ENCODE data around the gene WNT2. TPM values are rescaled to one million over a fixed set of nuclear protein-coding genes. Genes with fewer than 3 reads are reported as not detected.

WNT2 gene
- total and polyA plus RNA-seq, 10 of the 15 experiments (the other 5 are each of a cell fraction or from before 2014, with no cell fraction given), result 0.07 to 0.34 (median 0.19) TPM

GRCh38 chr7:117271566-117271965 lies 51.3 kb downstream of the WNT2 start:
- no peak overlapping the region for H3K4me3 ChIP-seq
- ChIA-PET CTCF (no interaction called here), RAD21 (ENCODE audit: unreplicated experiment) (no interaction called here), SMC1A (ENCODE audit: uncharacterized antibody, unreplicated experiment) (interaction anchor here (1.4 kb wide), 1 partner anchor 22 kb away, joined by 3 read pairs; no protein-coding TSS in a partner anchor), POLR2A (no interaction called here)
- H3K9ac ChIP-seq (ENCODE audit: control insufficient read depth, insufficient read depth, low read length), result no peak overlapping the region
- no TSS peak for BruUV-seq (replicated peaks)
- DNase-seq (ENCODE audit: low read depth, low spot score), result no peak
- H3K4me2 ChIP-seq (ENCODE audit: control insufficient read depth, insufficient read depth), result no peak overlapping the region
- intact Hi-C loops (cut with micrococcal nuclease; ENCODE audit: unreplicated experiment) (no loop called here), in situ Hi-C loops (cut with MboI) (no loop called here)
- no peak for FAIRE-seq
- 31% methylated on average over 3 of the region's 3 CpGs for WGBS (ENCODE audit: insufficient coverage, insufficient replicate concordance, low lambda C conversion rate, missing lambda C conversion rate)
- H4K20me1 ChIP-seq (ENCODE audit: control insufficient read depth, insufficient read depth), result no peaks in the 10 kb centered on the region
- no peak overlapping the region for H3K27ac ChIP-seq (ENCODE audit: control insufficient read depth, insufficient read depth)
- ATAC-seq, result no peak
- no peaks in the 10 kb centered on the region for H3K79me2 ChIP-seq (ENCODE audit: control insufficient read depth, insufficient read depth, low read length)
- no peaks in the 10 kb centered on the region for H3K27me3 ChIP-seq (replicated peaks in 1 of 2; ENCODE audit: control insufficient read depth in 2 of 2, insufficient read depth in 2 of 2, low read length in 1 of 2)
- H2AFZ ChIP-seq (ENCODE audit: control insufficient read depth, low read depth, low read length), result no peak overlapping the region
- H3K36me3 ChIP-seq (ENCODE audit: control insufficient read depth in 2 of 2, insufficient read depth in 2 of 2, low read length in 1 of 2), result no peaks in the 10 kb centered on the region
- no peaks in the 10 kb centered on the region for H3K4me1 ChIP-seq (ENCODE audit: control insufficient read depth, insufficient read depth, low read length)
- no peaks in the 10 kb centered on the region; the same call in 2 of the 3 replicates for H3K9me3 ChIP-seq (replicated peaks; ENCODE audit: control insufficient read depth, insufficient read depth, low read length)
- TF ChIP-seq GATAD2B (conservative IDR thresholded peaks at IDR 0.05; ENCODE audit: low read depth) (no peak), RB1 (IDR thresholded peaks at IDR 0.05; ENCODE audit: borderline replicate concordance) (no peak), JUNB (IDR thresholded peaks at IDR 0.05) (no peak), E4F1 (IDR thresholded peaks at IDR 0.05; ENCODE audit: borderline replicate concordance, partially characterized antibody) (no peak), EGR1 (IDR thresholded peaks at IDR 0.05; ENCODE audit: borderline replicate concordance in 1 of 2, low read depth in 2 of 2, low read length in 2 of 2) (no peak), IKZF1 (conservative IDR thresholded peaks at IDR 0.05) (no peak), SPI1 (IDR thresholded peaks at IDR 0.05; ENCODE audit: borderline replicate concordance, insufficient read depth, low read depth, low read length) (no peak), MTA2 (IDR thresholded peaks at IDR 0.05; ENCODE audit: low read depth) (no peak), CHD2 (IDR thresholded peaks at IDR 0.05; ENCODE audit: borderline replicate concordance, low read depth, low read length) (no peak), PML (IDR thresholded peaks at IDR 0.05; ENCODE audit: low read length) (no peak), CHD4 (IDR thresholded peaks at IDR 0.05) (no peak), MTA3 (IDR thresholded peaks at IDR 0.05; ENCODE audit: borderline replicate concordance, low read length) (no peak), MYB (IDR thresholded peaks at IDR 0.05; ENCODE audit: borderline replicate concordance, low read depth, low read length) (no peak), CHD1 (IDR thresholded peaks at IDR 0.05; ENCODE audit: low read depth, low read length) (no peak), IKZF2 (IDR thresholded peaks at IDR 0.05) (no peak), ETV6 (conservative IDR thresholded peaks at IDR 0.05 in 1 of 2, IDR thresholded peaks at IDR 0.05 in 1 of 2; ENCODE audit: borderline replicate concordance in 1 of 2, low read depth in 1 of 2) (no peak), ZNF687 (IDR thresholded peaks at IDR 0.05) (no peak), FOXK2 (IDR thresholded peaks at IDR 0.05) (no peak), TBL1XR1 (IDR thresholded peaks at IDR 0.05; ENCODE audit: low read depth, low read length) (no peak)

All from GM12878 (cell line).